Activated gamma-delta T cell treated with Interleukin-2 at 50 U/mL for 16 hours (primary cell): ENCODE measurements around the gene OTUD4.
A peak's percentile ranks its signal among the peaks of the same experiment; 100 is the strongest.

Experiments
- DNase-seq: peaks from one replicate; pipeline ENCODE4 v3.0.0-alpha.2; 2020

The OTUD4 gene

GRCh38 chr4:145103496-145103895, 76.9 kb downstream of the OTUD4 start:
- DNase-seq, result no peak

GRCh38 chr4:145102619-145103018, 77.8 kb downstream of the OTUD4 start:
- DNase-seq, result no peak

GRCh38 chr4:145101091-145101490, 79.3 kb downstream of the OTUD4 start:
- no peak for DNase-seq

DNA sequence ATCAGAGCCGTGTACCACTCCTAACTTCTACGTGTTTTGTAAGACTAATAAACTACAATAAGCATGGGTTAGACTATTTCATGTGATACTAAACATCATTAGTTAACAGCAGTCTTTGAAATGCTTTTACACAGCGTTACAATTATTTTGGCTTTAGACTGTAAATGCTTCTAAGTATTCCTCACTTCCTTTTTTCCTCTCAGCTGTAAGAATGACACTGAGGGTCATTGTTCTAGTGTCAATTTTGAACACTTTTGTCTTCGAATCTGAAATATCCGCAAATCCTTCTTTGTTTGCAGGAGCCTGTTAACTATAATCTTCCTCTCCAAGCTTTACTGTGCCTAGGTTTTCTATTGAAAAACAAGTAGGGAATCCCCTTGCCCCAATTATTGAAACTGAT, 80.7 kb downstream of the OTUD4 start:
- no peak for DNase-seq

- peak; percentile 11 for DNase-seq
Observed at GRCh38 chr4:145098675-145099037, 81.7 kb downstream of the OTUD4 start.

- peak; percentile 94 for DNase-seq
Observed at GRCh38 chr4:145097821-145098674, 82.3 kb downstream of the OTUD4 start, which contains the start of the genes ABCE1 and ANAPC10. ABCE1 (plus strand) TSS chr4:145098311; CDS start chr4:145104413, 6,102 bp downstream. ANAPC10 (minus strand) TSS chr4:145098196; CDS start chr4:145096099, 2,097 bp downstream.

- DNase-seq, result no peak
Observed at GRCh38 chr4:145097331-145097820, 83.0 kb downstream of the OTUD4 start.

DNA sequence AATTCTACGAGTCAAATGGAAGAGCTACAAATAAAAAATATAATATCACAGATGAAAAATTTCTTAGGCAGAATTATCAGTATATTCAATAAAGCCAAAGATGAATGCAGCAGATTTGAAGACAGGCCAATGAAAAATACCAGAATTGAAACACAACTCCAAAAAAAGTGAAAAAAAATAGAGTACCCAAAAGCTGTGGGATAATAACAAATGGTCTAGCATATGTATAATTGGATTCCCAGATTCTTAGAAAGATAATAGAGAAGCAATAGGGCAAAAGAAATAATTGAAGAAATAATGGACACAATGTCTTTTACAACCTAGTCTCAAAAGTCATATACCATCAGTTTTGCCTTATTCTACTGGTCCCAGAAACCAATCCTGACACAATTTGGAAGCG, 86.8 kb downstream of the OTUD4 start:
- no peak for DNase-seq

DNA sequence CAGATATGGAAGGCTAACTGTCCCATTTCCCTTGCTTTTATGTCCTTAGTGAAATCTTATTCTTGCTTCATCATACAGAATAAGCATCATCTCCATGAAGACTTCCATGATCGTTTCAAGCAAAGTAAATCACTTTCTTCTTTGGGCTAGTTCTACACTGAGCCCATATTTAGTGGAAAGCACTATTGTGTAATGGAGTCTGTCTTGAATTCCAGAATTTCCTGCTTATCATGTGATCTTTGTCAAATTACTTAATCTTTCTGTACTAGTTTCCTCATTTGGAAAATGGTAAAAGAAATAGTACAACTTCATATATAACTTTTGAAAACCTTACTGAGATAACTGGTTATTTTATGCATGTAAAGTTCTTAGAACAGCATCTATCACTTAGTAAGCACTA, 90.0 kb downstream of the OTUD4 start:
- no peak for DNase-seq

DNA sequence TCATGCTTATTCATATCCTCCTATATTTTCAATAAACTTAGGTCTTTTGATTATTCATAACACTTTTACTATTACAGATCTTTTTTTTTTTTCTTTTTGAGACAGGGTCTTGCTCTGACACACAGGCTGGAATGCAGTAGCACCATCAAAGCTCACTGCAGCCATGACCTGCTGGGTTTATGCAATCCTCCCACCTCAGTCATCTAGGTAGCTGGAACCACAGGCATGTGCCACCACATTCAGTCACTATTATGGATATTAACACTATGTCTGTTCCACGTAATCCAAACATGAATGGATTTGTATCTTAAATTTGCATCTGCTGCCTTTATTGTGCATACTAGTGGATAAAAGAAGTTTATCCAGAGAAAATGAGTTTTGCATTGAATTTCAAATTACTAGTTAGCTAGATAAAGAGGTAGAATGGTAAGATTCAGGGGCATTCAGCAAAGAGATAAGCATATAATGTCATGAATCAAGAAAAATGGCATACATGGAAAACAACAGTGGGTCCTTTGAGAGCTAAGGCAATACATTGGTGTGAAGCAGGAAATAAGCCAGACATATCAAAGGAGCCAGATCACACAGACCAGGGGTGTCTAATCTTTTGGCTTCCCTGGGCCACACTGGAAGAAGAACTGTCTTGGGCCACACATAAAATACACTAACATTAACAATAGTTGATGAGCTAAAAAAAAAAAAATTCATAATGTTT, 96.3 kb downstream of the OTUD4 start:
- DNase-seq, result no peak
